Psoas muscle (tissue), 8 donors: ENCODE results near the gene ETDA. TPM values are rescaled to one million over a fixed set of nuclear protein-coding genes. Genes with fewer than 3 reads are reported as not detected.
"Not testable (repeated sequence)": the region's sequence is repeated elsewhere in the genome, so short reads cannot be mapped to it uniquely, and the experiment has no call there.

Experiments
- ATAC-seq, 4 donors: fragments of 200-7000 bp; cut with Tn5 transposase; one replicate each; pipeline ENCODE4 v1.9.1; 2020; ENCODE audit warnings: moderate library complexity in 3 of 4, mild to moderate bottlenecking in 2 of 4
- DNase-seq, 2 donors: peaks; one replicate each; pipeline ENCODE4 v3.0.0-alpha.2; 2020
- H3K27ac ChIP-seq: fragments of 200-600 bp; one replicate; pipeline ENCODE4 v1.8.0; 2022
- H3K27me3 ChIP-seq, 3 donors: fragments of 200-600 bp in 1 of 3; one replicate each; pipeline versions ENCODE4 v1.6.1 to v1.8.0; 2013 to 2022; ENCODE audit warnings: low read length in 2 of 3, mild to moderate bottlenecking in 2 of 3, moderate library complexity in 1 of 3; ENCODE audit not compliant: insufficient read depth in 3 of 3
- H3K36me3 ChIP-seq, 2 donors: fragments of 200-600 bp in 1 of 2; one replicate each; pipeline versions ENCODE4 v1.6.1 to v1.8.0; 2013 to 2022; ENCODE audit warnings: low read depth in 1 of 2, mild to moderate bottlenecking in 1 of 2, moderate library complexity in 1 of 2; ENCODE audit not compliant: insufficient read depth in 1 of 2
- H3K4me1 ChIP-seq: fragments of 200-600 bp; one replicate; pipeline ENCODE4 v1.8.0; 2022
- H3K4me3 ChIP-seq: fragments of 200-600 bp; one replicate; pipeline ENCODE4 v1.8.0; 2022; ENCODE audit warnings: mild to moderate bottlenecking
- H3K9me3 ChIP-seq: fragments of 200-600 bp; one replicate; pipeline ENCODE4 v1.8.0; 2022
- CTCF ChIP-seq: fragments of 200-600 bp; IDR thresholded peaks from one replicate; pipeline ENCODE4 v1.8.0; 2022; ENCODE audit warnings: antibody characterized with exemption
- WGBS, 3 donors: extraction: QIAGEN DNeasy Blood & Tissue Kit; methylation state at CpG; one replicate each; pipeline versions ENCODE4 v1.1.6 to v1.1.7; 2013; 5-methylcytosine and 5-hydroxymethylcytosine counted together
- intact Hi-C, 2 donors: fragments of 100-400 bp; cut with DNase I; formaldehyde crosslinking; loops; one replicate each; pipeline versions ENCODE4 v1.11.0 to v1.14.2; 2022
- long read RNA-seq, 2 donors: library from polyadenylated mRNA; unstranded; transcript quantifications; one replicate each; pipeline ENCODE4 v2.0.0, GENCODE V29; 2021
- polyA plus RNA-seq, 3 donors: library from polyadenylated mRNA; stranded (reverse); fragments of 200-250 nt; gene quantifications; one replicate each; pipeline ENCODE4 v1.2.3, GENCODE V29; 2013
- total RNA-seq, 4 donors: library from RNA; stranded (reverse); fragmentation: NEBNext Ultra II Directional in 2 of 4; extraction: Animal tissue kit (Norgen Biotek cat#: 25700) in 2 of 4; gene quantifications; one replicate each; pipeline versions ENCODE4 v1.2.1 to v1.2.4, GENCODE V29; 2021 to 2023
- donor health status: healthy with polysubstance abuse.
- donor health status: DM: no; HTN: no; CAD: no; lungs with moderate emphysema.
- donor health status: Bipolar disorder and iron deficiency.
- donor health status: healthy.
- donor health status: DM: yes; HTN: yes; CAD: no.
- donor health status: DM: no; HTN: no; CAD: no.
- donor health status: DM: no; HTN: no; CAD: no.
- donor health status: DM: yes; HTN: yes; CAD: no.

The ETDA gene
- total RNA-seq = not detected
- not detected for polyA plus RNA-seq
- long read RNA-seq, donor 1 = 0 reads
- long read RNA-seq, donor 2 = 0 reads

- intact Hi-C loops, H3K4me1 ChIP-seq, H3K9me3 ChIP-seq, H3K36me3 ChIP-seq, H3K27me3 ChIP-seq, ATAC-seq, H3K27ac ChIP-seq, DNase-seq, H3K4me3 ChIP-seq: not testable (repeated sequence)
- no CpG with 5 or more reads among the region's 1 CpG for WGBS, 3 donors
Measured at GRCh38 chrX:135252011-135252518, at the start of gene ETDA. ETDA (plus strand) TSS chrX:135252061; CDS start chrX:135253277, 1,216 bp downstream.

GRCh38 chrX:135206427-135206826, 45.4 kb upstream of the ETDA start:
- H3K9me3 ChIP-seq, H3K27me3 ChIP-seq, H3K36me3 ChIP-seq, DNase-seq, ATAC-seq, H3K27ac ChIP-seq, H3K4me1 ChIP-seq, intact Hi-C loops, H3K4me3 ChIP-seq: not testable (repeated sequence)
- peak; percentile 38 for TF ChIP-seq CTCF
- WGBS, 3 donors = 23 to 35% (median 30%) methylated on average over 6 to 11 of the region's 11 CpGs

GRCh38 chrX:135213200-135213844, 38.5 kb upstream of the ETDA start:
- intact Hi-C loops = no loop called here
- H3K4me1 ChIP-seq = no peaks in the 10 kb centered on the region
- WGBS, 3 donors = 84 to 93% (median 85%) methylated on average over 8 of the region's 8 CpGs
- H3K4me3 ChIP-seq = no peak overlapping the region
- H3K27me3 ChIP-seq = no peaks in the 10 kb centered on the region
- no peak for TF ChIP-seq CTCF
- DNase-seq (no peak), ATAC-seq (no peak)
- no peaks in the 10 kb centered on the region for H3K36me3 ChIP-seq
- H3K9me3 ChIP-seq = no peaks in the 10 kb centered on the region
- no peak overlapping the region for H3K27ac ChIP-seq

GRCh38 chrX:135245989-135246388, 5.9 kb upstream of the ETDA start:
- ATAC-seq, H3K27ac ChIP-seq, H3K27me3 ChIP-seq, H3K4me3 ChIP-seq, intact Hi-C loops, DNase-seq, H3K9me3 ChIP-seq, H3K36me3 ChIP-seq, H3K4me1 ChIP-seq: not testable (repeated sequence)
- no CpG with 5 or more reads among the region's 6 CpGs for WGBS, 3 donors

- 65 to 79% (median 75%) methylated on average over 6 of the region's 8 CpGs for WGBS, 3 donors
- DNase-seq, H3K27ac ChIP-seq, H3K4me3 ChIP-seq, H3K27me3 ChIP-seq, intact Hi-C loops, H3K4me1 ChIP-seq, H3K36me3 ChIP-seq, H3K9me3 ChIP-seq, ATAC-seq: not testable (repeated sequence)
Measured at GRCh38 chrX:135256087-135256684, 4.3 kb downstream of the ETDA start.

- Histone ChIP-seq H3K9me3 (no peaks in the 10 kb centered on the region), H3K4me3 (no peak overlapping the region), H3K27ac (no peak overlapping the region), H3K27me3 (no peaks in the 10 kb centered on the region), H3K36me3 (no peaks in the 10 kb centered on the region), H3K4me1 (no peaks in the 10 kb centered on the region)
- intact Hi-C loops = no loop called here
- DNase-seq (no peak), ATAC-seq (no peak)
- 79 to 99% (median 96%) methylated on average over 6 of the region's 6 CpGs for WGBS, 3 donors
- TF ChIP-seq CTCF = no peak
Measured at GRCh38 chrX:135256923-135257322, 5.1 kb downstream of the ETDA start.
